HCT116 (cell line): ENCODE results near the gene RPLP1. TPM values are rescaled to one million over a fixed set of nuclear protein-coding genes. Genes with fewer than 3 reads are reported as not detected.

Source experiments
- ATAC-seq: fragments of 200-7000 bp; cut with Tn5 transposase; 2 replicates; pipeline ENCODE4 v1.9.1; 2020; ENCODE audit warnings: mild to moderate bottlenecking, moderate library complexity
- BruUV-seq: library from RNA; stranded (reverse); fragments of 400-500 nt; replicated peaks from 2 replicates; lab custom pipeline; 2021; lab: Mats Ljungman, UMichigan
- CTCF ChIA-PET: fragments of 300-600 bp; sonication (Branson Sonifier 250); formaldehyde crosslinking; loops from one replicate; lab custom pipeline; 2021; ENCODE audit warnings: antibody characterized with exemption; lab: Charles Lee
- POLR2A ChIA-PET: fragments of 300-600, 350-600 bp; sonication (Branson Sonifier 250); formaldehyde crosslinking; loops from one replicate; lab custom pipeline; 2021; ENCODE audit warnings: antibody characterized with exemption; lab: Charles Lee
- RAD21 ChIA-PET, 2 experiments: fragments of 300-600 bp; sonication (Branson Sonifier 250); formaldehyde crosslinking; loops; one replicate each; lab custom pipeline; 2023; ENCODE audit warnings: low total read pairs in 2 of 2; ENCODE audit not compliant: uncharacterized antibody in 2 of 2, unreplicated experiment in 2 of 2, low non-redundant PET in 1 of 2; lab: Charles Lee
- DNase-seq: peaks from one replicate; pipeline ENCODE4 v3.0.0-alpha.2; 2010; ENCODE audit warnings: low read depth, low spot score
- H2AFZ ChIP-seq: fragments of 200-600 bp; shearing (Covaris generic), sonication (generic); 2 replicates; pipeline ENCODE4 v1.6.1; 2017; ENCODE audit warnings: low read depth, mixed run types, mixed read lengths, antibody characterized with exemption, low read length; ENCODE audit not compliant: poor library complexity, severe bottlenecking
- H3K27ac ChIP-seq: 2 replicates; pipeline ENCODE4 v1.5.1; 2012; ENCODE audit warnings: low read depth, low read length
- H3K27me3 ChIP-seq: fragments of 200-600 bp; sonication (generic); 2 replicates; pipeline ENCODE4 v1.6.1; 2016; ENCODE audit warnings: mixed run types, low read length, mixed read lengths; ENCODE audit not compliant: insufficient read depth
- H3K36me3 ChIP-seq, 2 experiments: fragments of 200-500 bp in 1 of 2; fragments of 200-600 bp in 1 of 2; sonication (Bioruptor generic) in 1 of 2; sonication (generic) in 1 of 2; 2 replicates each; pipeline versions ENCODE4 v1.5.1 to v1.6.1; 2014 to 2016; ENCODE audit warnings: low read length in 2 of 2, inconsistent platforms in 1 of 2, mixed read lengths in 1 of 2, mixed run types in 1 of 2; ENCODE audit not compliant: insufficient read depth in 2 of 2, control insufficient read depth in 1 of 2
- H3K4me1 ChIP-seq, 2 experiments: fragments of 200-600 bp in 1 of 2; sonication (generic) in 1 of 2; 2 replicates each; pipeline versions ENCODE4 v1.5.1 to v1.6.1; 2012 to 2017; ENCODE audit warnings: low read length in 2 of 2, inconsistent platforms in 1 of 2, mild to moderate bottlenecking in 1 of 2, mixed read lengths in 1 of 2, mixed run types in 1 of 2, moderate library complexity in 1 of 2; ENCODE audit not compliant: insufficient read depth in 2 of 2, control insufficient read depth in 1 of 2
- H3K4me2 ChIP-seq: fragments of 200-600 bp; sonication (generic); 2 replicates; pipeline ENCODE4 v1.6.1; 2017; ENCODE audit warnings: mixed run types, low read length, mixed read lengths
- H3K4me3 ChIP-seq, 2 experiments: fragments of 200-600 bp in 1 of 2; sonication (generic) in 1 of 2; replicated peaks in 1 of 2; 2 replicates each; pipeline ENCODE4 v1.5.1; 2011 to 2016; ENCODE audit warnings: low read length in 2 of 2, control low read depth in 1 of 2, low read depth in 1 of 2, mild to moderate bottlenecking in 1 of 2, mixed read lengths in 1 of 2, mixed run types in 1 of 2
- H3K79me2 ChIP-seq: fragments of 200-600 bp; sonication (generic); 2 replicates; pipeline ENCODE4 v1.6.1; 2017; ENCODE audit warnings: mild to moderate bottlenecking, mixed run types, low read length, moderate library complexity, mixed read lengths; ENCODE audit not compliant: insufficient read depth
- H3K9ac ChIP-seq: fragments of 200-600 bp; sonication (generic); 2 replicates; pipeline ENCODE4 v1.6.1; 2016; ENCODE audit warnings: low read length, mixed read lengths
- H3K9me2 ChIP-seq: fragments of 200-600 bp; sonication (generic), shearing (Covaris generic); 2 replicates; pipeline ENCODE4 v1.6.1; 2017; ENCODE audit warnings: mixed run types, mild to moderate bottlenecking, moderate library complexity; ENCODE audit not compliant: insufficient read depth
- H3K9me3 ChIP-seq, 2 experiments: fragments of 200-500 bp in 1 of 2; fragments of 200-600 bp in 1 of 2; sonication (Bioruptor generic) in 1 of 2; sonication (generic) in 1 of 2; 2 replicates each; pipeline ENCODE4 v1.6.1; 2014 to 2017; ENCODE audit warnings: low read length in 2 of 2, mixed read lengths in 2 of 2, inconsistent platforms in 1 of 2, low read depth in 1 of 2, mild to moderate bottlenecking in 1 of 2, mixed run types in 1 of 2, moderate library complexity in 1 of 2; ENCODE audit not compliant: control insufficient read depth in 1 of 2, insufficient read depth in 1 of 2
- H4K20me1 ChIP-seq: fragments of 200-600 bp; sonication (generic), shearing (Covaris generic); 2 replicates; pipeline ENCODE4 v1.6.1; 2017; ENCODE audit warnings: mixed run types, mild to moderate bottlenecking, moderate library complexity; ENCODE audit not compliant: insufficient read depth
- CBX3 ChIP-seq: IDR thresholded peaks from 2 replicates; pipeline ENCODE4 v1.6.1; 2012; ENCODE audit warnings: low read depth
- CTCF ChIP-seq, 3 experiments: fragments of 200-600 bp in 1 of 3; sonication (generic) in 1 of 3; IDR thresholded peaks in 2 of 3; conservative IDR thresholded peaks in 1 of 3; 2 replicates each; pipeline ENCODE4 v1.5.1; 2012 to 2017; ENCODE audit warnings: low read depth in 2 of 3, low read length in 2 of 3, antibody characterized with exemption in 1 of 3, borderline replicate concordance in 1 of 3, control low read depth in 1 of 3, mild to moderate bottlenecking in 1 of 3, mixed read lengths in 1 of 3, mixed run types in 1 of 3, moderate library complexity in 1 of 3; ENCODE audit not compliant: insufficient read depth in 1 of 3
- ELF1 ChIP-seq: IDR thresholded peaks from 2 replicates; pipeline ENCODE4 v1.6.1; 2012; ENCODE audit warnings: low read depth, borderline replicate concordance
- EZH2phosphoT487 ChIP-seq: fragments of 200-600 bp; IDR thresholded peaks from 2 replicates; pipeline ENCODE4 v1.6.1; 2018; ENCODE audit warnings: antibody characterized with exemption, borderline replicate concordance
- POLR2AphosphoS5 ChIP-seq: IDR thresholded peaks from 2 replicates; pipeline ENCODE4 v1.6.1; 2011; ENCODE audit warnings: mild to moderate bottlenecking, low read depth, low read length, moderate library complexity
- TCF7L2 ChIP-seq: IDR thresholded peaks from 2 replicates; pipeline ENCODE4 v1.7.0; 2011; ENCODE audit warnings: borderline replicate concordance, inconsistent platforms; ENCODE audit not compliant: insufficient read depth, insufficient read length; ENCODE audit errors: extremely low read depth
- ZBTB33 ChIP-seq: IDR thresholded peaks from 2 replicates; pipeline ENCODE4 v1.6.1; 2011; ENCODE audit warnings: mild to moderate bottlenecking, low read length, moderate library complexity; ENCODE audit not compliant: insufficient replicate concordance; ENCODE audit errors: extremely low read depth
- intact Hi-C: fragments of 100-400 bp; cut with micrococcal nuclease; formaldehyde crosslinking; loops from 2 replicates; pipeline ENCODE4 v1.10.0; 2022
- total RNA-seq: library from RNA; stranded (reverse); gene quantifications from one replicate; pipeline ENCODE4 v1.2.1, GENCODE V29; 2021; ENCODE audit not compliant: unreplicated experiment
- TF ChIP-seq, protein P1 (sequence below): IDR thresholded peaks from 2 replicates; pipeline ENCODE4 v1.6.1; 2012

Gene RPLP1
- total RNA-seq, 1 experiment from 2014 or later: 3,138 TPM

GRCh38 chr15:69412701-69413100, 39.9 kb upstream of the RPLP1 start:
- Histone ChIP-seq H3K27me3 (no peaks in the 10 kb centered on the region), H3K79me2 (peaks cover 39% of the 10 kb centered on the region), H4K20me1 (no peaks in the 10 kb centered on the region; the same call in 1 of the 2 replicates), H3K9ac (no peak overlapping the region), H3K4me3 (no peak overlapping the region), H3K9me2 (no peaks in the 10 kb centered on the region), H2AFZ (no peak overlapping the region), H3K4me1 (peaks cover 0 to 26% of the 10 kb centered on the region in 2 experiments; a peak in 3 of 4 replicates), H3K9me3 (no peaks in the 10 kb centered on the region), H3K27ac (no peak overlapping the region), H3K36me3 (peaks cover 2 to 7% of the 10 kb centered on the region in 2 experiments; a peak in 3 of 4 replicates), H3K4me2 (peak overlapping the region; percentile 81; the same call in 1 of the 2 replicates)
- no peak for DNase-seq
- POLR2A ChIA-PET: no interaction called here
- ATAC-seq: no peak
- TF ChIP-seq ELF1 (no peak), EZH2phosphoT487 (no peak), CTCF (IDR thresholded peaks at IDR 0.05 in 2 of 3, conservative IDR thresholded peaks at IDR 0.05 in 1 of 3; ENCODE audit: borderline replicate concordance in 1 of 3, insufficient read depth in 1 of 3, low read depth in 2 of 3, low read length in 2 of 3) (no peak), ZBTB33 (no peak), TCF7L2 (no peak), POLR2AphosphoS5 (no peak), CBX3 (no peak)
- TF ChIP-seq, protein P1, sequence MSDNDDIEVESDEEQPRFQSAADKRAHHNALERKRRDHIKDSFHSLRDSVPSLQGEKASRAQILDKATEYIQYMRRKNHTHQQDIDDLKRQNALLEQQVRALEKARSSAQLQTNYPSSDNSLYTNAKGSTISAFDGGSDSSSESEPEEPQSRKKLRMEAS: no peak
- CTCF ChIA-PET: interaction anchor here (1.2 kb wide), 1 partner anchor 353 kb away, joined by 4 read pairs; no protein-coding TSS in a partner anchor
- RAD21 ChIA-PET: no interaction called here
- intact Hi-C loops: no loop called here
- BruUV-seq: no TSS peak
